Stimulated activated CD4-positive, alpha-beta T cell treated with anti-CD3 and anti-CD28 coated beads, Interleukin-15, amount 100 ng/mL, for 48 hours (primary cell): Measurements from ENCODE around the gene ZNF248.

Source experiments
- DNase-seq, 2 donors: peaks; one replicate each; pipeline ENCODE4 v3.0.0-alpha.2; 2020; ENCODE audit warnings: low read depth in 2 of 2

Gene ZNF248

GRCh38 chr10:37826806-37827205 lies 30.6 kb downstream of the ZNF248 start:
- DNase-seq = no peak

- DNase-seq = no peak
Observed at GRCh38 chr10:37821237-37821636, 36.2 kb downstream of the ZNF248 start.

GRCh38 chr10:37819797-37820196 lies 37.6 kb downstream of the ZNF248 start:
- no peak for DNase-seq

- DNase-seq = no peak
Observed at GRCh38 chr10:37816290-37816689, 41.1 kb downstream of the ZNF248 start.

GRCh38 chr10:37813763-37814162 lies 43.6 kb downstream of the ZNF248 start:
- no peak for DNase-seq

- no peak for DNase-seq
Observed at GRCh38 chr10:37812290-37812689, 45.1 kb downstream of the ZNF248 start.

- DNase-seq = no peak
Observed at GRCh38 chr10:37803269-37803668, 54.1 kb downstream of the ZNF248 start.

- DNase-seq = no peak
Observed at GRCh38 chr10:37801557-37801956, 55.9 kb downstream of the ZNF248 start.

GRCh38 chr10:37794305-37794976 lies 63.0 kb downstream of the ZNF248 start:
- DNase-seq = no peak

GRCh38 chr10:37789590-37789989 lies 67.8 kb downstream of the ZNF248 start:
- DNase-seq = no peak

- DNase-seq = no peak
Observed at GRCh38 chr10:37784678-37785077, 72.7 kb downstream of the ZNF248 start.

- DNase-seq = no peak
Observed at GRCh38 chr10:37780536-37780935, 76.9 kb downstream of the ZNF248 start.

GRCh38 chr10:37777056-37777455 lies 80.4 kb downstream of the ZNF248 start:
- no peak for DNase-seq

- no peak for DNase-seq
Observed at GRCh38 chr10:37775612-37776011, 81.8 kb downstream of the ZNF248 start.

GRCh38 chr10:37774351-37774750 lies 83.1 kb downstream of the ZNF248 start:
- no peak for DNase-seq

- no peak for DNase-seq
Observed at GRCh38 chr10:37765216-37765615, 92.2 kb downstream of the ZNF248 start.

- DNase-seq = no peak
Observed at GRCh38 chr10:37763132-37763531, 94.3 kb downstream of the ZNF248 start.

GRCh38 chr10:37762287-37762686 lies 95.1 kb downstream of the ZNF248 start:
- no peak for DNase-seq

GRCh38 chr10:37760817-37761216 lies 96.6 kb downstream of the ZNF248 start:
- DNase-seq = no peak

GRCh38 chr10:37758074-37758473 lies 99.3 kb downstream of the ZNF248 start:
- no peak for DNase-seq

- DNase-seq = no peak
Observed at GRCh38 chr10:37754538-37755323, 102.7 kb downstream of the ZNF248 start.

GRCh38 chr10:37752334-37752875 lies 105.0 kb downstream of the ZNF248 start:
- no peak for DNase-seq

- no peak for DNase-seq
Observed at GRCh38 chr10:37748170-37748569, 109.2 kb downstream of the ZNF248 start.
